Measurements from ENCODE around the gene SIGLEC1.

SIGLEC1 gene

DNA sequence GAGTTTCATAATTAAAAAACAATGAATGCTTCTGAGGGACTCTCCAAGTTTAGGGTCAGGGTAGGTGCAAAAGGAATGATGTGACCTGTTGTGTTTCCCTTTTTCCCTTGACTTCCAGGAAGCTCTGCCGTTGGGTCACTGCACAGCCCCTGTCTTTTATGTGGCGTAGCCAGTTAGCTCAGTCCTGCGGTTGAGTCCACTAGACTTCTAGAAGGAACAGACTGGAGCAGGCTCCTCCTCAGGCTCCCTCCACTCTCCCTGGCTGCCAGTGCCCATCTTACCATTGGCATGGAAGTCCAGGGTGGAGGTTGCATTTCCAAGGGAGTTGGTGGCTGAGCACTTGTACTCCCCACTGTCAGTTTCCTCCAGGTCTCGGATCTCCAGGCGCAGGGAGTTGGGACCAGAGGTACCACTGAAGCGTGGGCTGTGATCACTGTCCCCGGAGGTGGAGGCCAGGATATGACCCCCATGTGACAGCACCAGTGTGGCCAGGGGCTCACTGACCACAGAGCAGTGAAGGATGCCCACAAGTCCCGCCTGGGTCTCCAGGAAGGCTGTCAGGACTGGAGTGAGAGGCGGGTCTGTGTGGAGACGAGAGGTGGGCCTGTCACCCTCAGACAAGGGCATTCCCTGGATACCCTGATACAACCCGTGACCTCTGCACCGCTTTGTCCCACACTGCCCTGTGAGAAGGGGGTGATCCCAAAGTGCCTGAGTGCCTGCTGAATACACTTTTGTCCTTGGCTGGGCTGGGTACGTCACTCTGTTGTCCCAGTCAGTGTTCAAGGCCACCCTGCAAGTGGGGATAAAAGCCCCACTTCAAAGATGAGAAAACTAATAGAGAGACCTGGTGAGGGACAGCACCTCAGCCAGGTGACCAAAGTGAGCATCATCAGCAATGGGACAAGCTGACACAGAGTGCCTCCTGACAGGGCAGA, 11.1 kb downstream of the SIGLEC1 start:
- DNase-seq (ENCODE audit: low read depth in 1 of 2, low spot score in 1 of 2) = no peak

DNA sequence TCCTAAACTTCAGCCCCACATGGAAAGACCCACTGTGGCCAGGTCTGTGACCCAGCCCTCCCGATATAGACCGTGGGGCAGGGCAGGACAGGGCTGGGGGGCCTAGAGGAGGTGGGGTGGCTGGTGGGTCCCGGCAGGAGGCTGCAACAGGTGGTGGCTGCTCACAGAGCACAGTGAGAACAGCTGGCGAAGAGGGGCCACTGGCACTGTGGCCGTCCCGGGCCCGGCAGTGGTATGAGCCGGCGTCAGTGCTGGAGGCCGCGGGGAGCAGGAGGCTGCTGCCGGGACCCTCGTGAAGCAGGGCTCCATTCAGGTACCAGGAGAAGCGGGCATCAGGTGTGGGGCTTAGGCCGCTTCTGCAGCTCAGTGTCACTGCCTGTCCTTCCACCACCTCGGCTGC, 13.4 kb downstream of the SIGLEC1 start:
- DNase-seq (ENCODE audit: low read depth in 1 of 2, low spot score in 1 of 2) = no peak

DNA sequence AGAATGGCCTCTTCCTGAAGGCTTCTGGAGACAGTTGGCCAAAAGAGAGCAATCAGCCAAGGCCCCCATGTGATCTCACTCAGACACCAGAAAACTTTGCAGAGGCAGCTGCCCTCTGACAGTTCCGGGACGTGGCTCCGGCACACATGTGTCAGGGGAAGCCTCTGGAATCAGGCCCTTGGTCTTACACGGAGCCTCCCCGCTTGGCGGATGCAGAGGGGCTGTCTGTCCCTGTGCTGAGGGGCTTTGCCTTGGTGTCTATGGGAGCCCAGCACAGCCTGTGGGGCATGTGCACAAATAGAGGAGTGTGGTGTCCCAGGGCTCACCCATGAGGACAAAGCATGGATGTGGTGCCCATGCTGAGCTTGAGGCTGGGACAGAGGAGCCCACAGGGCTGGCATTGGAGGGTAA, 13.8 kb downstream of the SIGLEC1 start:
- DNase-seq (ENCODE audit: low read depth in 1 of 2, low spot score in 1 of 2) = no peak

DNA sequence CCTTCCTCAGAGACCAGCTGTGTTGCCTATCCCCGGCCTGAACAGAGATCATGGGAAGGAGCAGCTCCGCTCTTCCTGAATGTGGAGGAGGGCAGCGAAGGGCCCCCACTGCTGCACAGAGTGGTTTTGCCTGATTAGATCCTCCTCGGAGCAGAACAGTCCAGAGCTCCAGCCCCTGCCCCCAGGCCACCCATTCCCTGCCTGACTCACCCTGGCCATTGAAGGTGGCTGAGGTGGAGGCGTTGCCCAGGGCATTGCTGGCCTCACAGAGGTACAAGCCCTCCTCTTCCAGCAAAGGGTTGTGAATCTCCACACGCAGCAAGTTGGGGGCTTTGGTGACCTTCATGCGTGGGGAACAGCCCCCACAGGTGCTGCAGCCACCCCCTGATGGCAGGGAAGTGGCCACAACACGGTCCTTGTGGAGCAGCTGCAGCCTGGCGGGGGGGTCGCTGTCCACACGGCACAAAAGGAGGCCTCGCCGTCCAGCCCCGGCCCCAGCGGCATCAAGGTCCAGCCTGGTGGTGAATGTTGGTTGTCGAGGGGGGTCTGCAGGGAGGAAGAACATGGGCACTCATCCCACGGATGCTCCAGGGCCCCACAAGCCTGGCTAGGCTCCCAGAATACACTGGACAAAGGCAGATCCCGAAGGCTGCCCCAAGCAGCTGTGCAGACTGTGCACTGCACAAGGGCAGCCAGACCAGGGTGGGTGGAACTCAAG, 14.7 kb downstream of the SIGLEC1 start:
- DNase-seq (ENCODE audit: low read depth in 1 of 2, low spot score in 1 of 2) = no peak

DNA sequence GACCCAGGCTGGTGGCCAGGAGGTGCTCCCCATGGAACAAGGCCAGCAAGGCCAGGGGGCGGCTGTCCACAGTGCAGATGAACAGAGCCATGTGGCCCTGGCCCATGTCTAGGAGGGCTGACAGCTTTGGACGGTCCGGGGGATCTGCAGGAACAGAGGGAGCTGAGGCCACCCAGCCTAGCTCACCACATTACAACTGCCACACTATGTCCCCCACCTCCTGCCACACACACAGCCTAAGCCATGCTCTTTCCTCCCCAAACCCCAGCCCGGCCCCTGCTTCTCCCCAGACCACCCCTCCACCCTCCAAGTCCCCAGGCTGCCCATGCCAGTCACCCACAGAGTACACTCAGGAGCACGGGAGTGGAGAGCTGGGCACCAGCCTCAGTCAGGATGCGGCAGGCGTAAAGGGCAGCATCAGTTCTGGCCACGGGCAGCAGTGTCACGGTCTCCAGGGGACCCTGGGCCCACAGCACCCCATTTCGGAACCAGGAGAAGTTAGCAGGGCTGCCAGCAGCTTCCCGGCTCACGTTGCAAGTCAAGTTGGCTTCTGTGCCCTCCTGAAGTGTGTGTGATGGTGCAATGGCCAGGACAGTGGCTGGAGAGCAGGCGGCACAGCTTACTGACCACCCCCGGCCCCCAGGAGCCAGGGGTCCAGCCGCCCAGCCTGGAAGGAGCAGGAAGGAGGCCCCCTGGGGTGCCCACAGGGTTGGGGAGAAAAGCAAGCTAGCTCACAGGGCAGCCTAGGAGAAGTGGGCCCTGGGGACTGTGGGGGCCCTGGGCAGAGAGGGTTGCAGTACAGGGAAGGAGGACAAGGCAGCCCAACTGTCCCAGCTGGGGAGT, 15.4 kb downstream of the SIGLEC1 start:
- no peak for DNase-seq (ENCODE audit: low read depth in 1 of 2, low spot score in 1 of 2)

DNA sequence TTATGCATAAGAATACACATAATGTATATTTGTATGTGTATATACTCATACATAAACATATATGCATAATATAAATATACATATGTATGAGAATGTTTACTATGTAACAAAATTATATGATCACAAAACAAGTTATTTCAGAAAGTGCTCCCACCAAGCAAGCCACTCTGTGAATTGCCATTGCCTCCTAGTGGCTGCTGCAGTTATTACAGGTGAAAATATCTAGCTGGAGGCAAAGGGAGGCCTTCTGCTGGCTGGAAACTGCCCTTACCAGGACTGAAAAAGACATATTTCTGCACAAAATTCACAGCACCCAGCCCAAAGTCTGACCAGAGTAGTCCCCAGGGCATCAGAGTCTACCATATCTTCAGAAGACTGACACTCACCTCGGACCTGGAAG, 16.2 kb downstream of the SIGLEC1 start:
- DNase-seq (ENCODE audit: low read depth in 1 of 2, low spot score in 1 of 2) = no peak

- DNase-seq (ENCODE audit: low read depth in 1 of 2, low spot score in 1 of 2) = no peak
These were observed 17.5 kb downstream of the SIGLEC1 start for GRCh38 chr20:3694864-3695263.

- no peak for DNase-seq (ENCODE audit: low read depth in 1 of 2, low spot score in 1 of 2)
These were observed 19.0 kb downstream of the SIGLEC1 start for GRCh38 chr20:3693376-3693775.

DNA sequence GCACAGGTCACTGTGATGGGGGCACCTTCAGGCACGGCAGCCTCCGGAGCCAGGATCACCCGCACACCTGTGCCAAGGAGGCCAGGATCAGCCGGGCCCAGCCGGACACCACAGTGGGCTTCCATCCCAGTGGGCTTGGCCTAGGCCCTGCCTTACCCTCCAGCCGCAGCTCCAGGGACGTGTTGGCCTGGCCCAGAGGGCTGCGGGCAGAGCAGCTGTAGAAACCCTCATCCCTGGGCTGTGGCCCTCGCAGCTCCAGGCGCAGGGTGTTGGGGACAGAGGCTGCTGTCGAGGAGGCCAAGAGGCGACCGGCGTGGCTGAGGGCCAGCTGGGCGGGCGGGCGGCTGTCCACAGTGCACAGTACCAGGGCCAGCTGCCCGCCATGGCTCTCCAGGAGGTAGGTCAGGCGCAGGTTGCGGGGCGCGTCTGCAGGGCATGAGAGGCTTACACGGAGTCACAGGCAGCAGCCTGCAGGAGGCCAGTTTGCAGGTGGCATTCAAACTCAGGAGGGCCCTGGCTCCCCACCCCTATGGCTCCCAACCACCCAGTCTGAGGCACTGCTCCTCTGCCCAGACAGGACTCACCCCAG, 19.6 kb downstream of the SIGLEC1 start:
- DNase-seq (ENCODE audit: low read depth in 1 of 2, low spot score in 1 of 2) = no peak

DNA sequence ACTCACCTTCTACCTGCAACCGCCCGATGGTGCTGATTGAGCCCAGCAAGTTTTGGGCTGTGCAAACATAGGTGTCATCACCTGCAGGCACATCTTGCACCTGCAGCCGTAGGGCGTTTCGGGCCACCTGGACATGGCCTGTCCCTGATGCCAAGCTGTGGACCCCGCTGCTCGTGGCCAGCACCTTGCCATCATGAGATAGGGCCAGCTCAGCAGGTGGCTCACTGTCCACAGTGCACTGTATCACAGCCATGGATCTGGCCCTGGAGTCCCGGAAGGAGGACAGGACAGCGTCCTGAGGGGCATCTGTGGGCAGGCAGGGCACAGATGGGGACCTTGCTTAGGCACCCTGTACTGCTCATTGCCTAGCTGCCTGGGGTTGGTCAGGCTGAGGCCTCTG, 20.5 kb downstream of the SIGLEC1 start:
- no peak for DNase-seq (ENCODE audit: low read depth in 1 of 2, low spot score in 1 of 2)

GRCh38 chr20:3691306-3691705, 21.1 kb downstream of the SIGLEC1 start:
- no peak for DNase-seq (ENCODE audit: low read depth in 1 of 2, low spot score in 1 of 2)

DNA sequence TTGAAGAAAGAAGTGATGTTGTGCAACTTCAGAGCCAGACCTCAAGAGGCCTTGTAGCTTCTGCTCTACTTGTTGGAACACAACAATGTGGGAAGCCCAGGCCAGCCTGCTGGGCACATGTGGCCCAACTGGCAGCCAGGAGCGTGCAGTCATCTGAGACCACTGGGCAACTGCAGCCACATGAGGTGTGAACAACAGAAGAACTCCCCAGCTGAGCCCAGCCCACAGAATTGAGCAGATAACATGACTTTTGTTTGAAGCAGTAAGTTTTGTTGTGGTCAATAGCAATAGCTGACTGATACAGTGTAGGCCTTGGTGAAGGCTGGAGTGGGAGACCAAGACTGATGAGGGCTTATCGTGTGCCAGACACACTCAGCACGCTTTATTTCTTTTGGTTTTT, 22.0 kb downstream of the SIGLEC1 start:
- DNase-seq (ENCODE audit: low read depth in 1 of 2, low spot score in 1 of 2) = no peak

DNA sequence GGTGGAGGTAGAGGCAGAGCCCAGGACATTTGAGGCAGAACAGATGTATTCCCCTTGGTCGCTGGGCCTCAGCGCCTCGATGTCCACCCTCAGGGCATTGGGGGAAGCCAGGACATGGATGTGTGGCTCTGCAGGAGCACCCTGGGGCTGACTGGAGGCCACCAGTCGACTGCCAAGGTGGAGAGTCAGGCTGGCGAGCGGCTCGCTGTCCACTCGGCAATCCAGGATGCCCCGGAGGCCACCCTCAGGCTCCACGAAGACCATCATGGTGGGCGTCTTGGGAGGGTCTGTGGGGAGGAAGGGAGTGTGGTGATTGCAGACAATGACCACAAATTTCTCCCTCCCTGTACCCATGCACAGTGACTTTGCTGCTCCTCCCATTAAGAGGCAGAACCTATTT, 22.4 kb downstream of the SIGLEC1 start:
- no peak for DNase-seq (ENCODE audit: low read depth in 1 of 2, low spot score in 1 of 2)

DNA sequence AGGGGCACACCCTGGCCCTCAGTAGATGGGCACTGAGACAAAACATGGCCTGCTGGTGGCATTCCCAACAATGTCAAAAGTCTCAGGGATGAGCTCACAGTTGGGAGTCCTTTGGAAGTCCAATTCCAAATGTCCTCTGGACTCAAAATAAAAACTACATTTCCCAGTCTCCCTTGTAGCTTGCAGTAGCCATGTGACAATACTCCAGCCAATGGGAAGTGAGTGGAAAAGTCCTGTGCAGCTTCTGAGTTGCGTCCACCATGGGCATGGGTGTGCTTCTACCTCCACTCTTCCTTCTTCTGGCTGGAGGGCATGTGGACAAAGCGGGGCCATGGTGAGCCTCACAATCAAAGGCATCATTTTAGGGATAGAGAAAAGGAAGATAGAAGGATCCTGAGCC, 24.7 kb downstream of the SIGLEC1 start:
- no peak for DNase-seq (ENCODE audit: low read depth in 1 of 2, low spot score in 1 of 2)

- no peak for DNase-seq (ENCODE audit: low read depth in 1 of 2, low spot score in 1 of 2)
These were observed 25.5 kb downstream of the SIGLEC1 start for GRCh38 chr20:3686867-3687321.

- no peak for DNase-seq (ENCODE audit: low read depth in 1 of 2, low spot score in 1 of 2)
These were observed 26.0 kb downstream of the SIGLEC1 start for GRCh38 chr20:3686421-3686820.

- no peak for DNase-seq (ENCODE audit: low read depth in 1 of 2, low spot score in 1 of 2)
These were observed 27.1 kb downstream of the SIGLEC1 start for GRCh38 chr20:3685341-3685740.

GRCh38 chr20:3681931-3682781, 30.2 kb downstream of the SIGLEC1 start, which contains the start of gene ADAM33:
Gene ADAM33, minus strand, starts transcription at chr20:3682010. Its CDS starts 6 bp downstream, at chr20:3682004.
- no peak for DNase-seq (ENCODE audit: low read depth in 1 of 2, low spot score in 1 of 2)

DNA sequence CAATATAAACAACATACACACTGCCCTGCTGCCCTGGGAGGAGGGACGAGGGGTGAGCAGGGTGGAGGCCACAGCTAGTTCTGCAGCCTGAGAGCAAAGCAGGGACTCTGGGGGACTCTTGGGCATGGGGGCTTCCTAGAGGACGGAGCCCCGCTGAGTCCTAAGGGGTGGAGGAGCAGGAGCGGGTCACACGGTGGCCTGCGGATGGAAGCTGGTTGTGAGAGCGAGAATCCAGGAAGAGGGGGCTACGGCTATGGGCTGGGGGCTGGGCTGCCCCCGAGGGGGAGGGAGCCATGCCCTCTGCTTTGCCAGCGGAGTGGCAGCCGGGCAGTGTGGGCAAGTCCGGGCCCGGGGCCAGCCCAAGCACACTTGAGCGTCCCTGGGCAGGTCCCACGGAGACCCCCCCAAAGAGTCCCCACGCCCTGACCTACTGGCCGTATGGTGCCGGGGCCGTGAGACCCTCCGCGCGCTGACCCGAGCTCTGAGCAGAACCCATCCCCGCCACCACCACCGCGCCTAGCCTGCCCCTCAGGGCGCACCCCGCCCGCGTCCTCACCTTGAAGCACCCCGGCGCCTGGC, 31.0 kb downstream of the SIGLEC1 start:
- no peak for DNase-seq (ENCODE audit: low read depth in 1 of 2, low spot score in 1 of 2)

Data from activated CD4-positive, alpha-beta T cell treated with anti-CD3 and anti-CD28 coated beads, Interleukin-2, amount 50 U/mL, for 24 hours (primary cell).